ENCODE data around the gene PNLDC1.
"Not testable (repeated sequence)": the region's sequence is repeated elsewhere in the genome, so short reads cannot be mapped to it uniquely, and the experiment has no call there.

PNLDC1 gene

DNA sequence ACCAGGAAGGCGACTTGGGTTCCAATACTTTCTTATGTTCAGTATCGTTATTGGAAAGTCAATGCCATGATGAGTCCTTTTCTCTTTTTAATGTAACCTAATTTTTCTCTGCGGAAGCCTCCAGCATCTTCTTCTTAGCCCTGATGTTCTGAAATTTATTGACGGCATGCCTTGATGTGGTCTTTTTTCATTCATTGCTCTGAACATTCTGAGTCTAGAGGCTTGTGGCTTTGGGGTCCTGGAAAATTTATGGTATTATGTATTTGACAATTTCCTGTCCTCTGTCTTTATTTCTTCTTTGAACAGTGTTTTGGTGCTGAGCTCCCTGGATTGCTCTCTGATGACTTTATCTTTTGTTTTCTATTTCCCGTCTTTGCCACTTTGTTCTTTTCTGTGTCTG, 62.0 kb downstream of the PNLDC1 start:
- Histone ChIP-seq H3K27me3 (no peaks in the 10 kb centered on the region), H3K9me3 (no peaks in the 10 kb centered on the region), H3K27ac (no peak overlapping the region), H3K36me3 (no peaks in the 10 kb centered on the region), H3K4me3 (ENCODE audit: low read depth in 1 of 2, low read length in 1 of 2) (no peak overlapping the region), H3K4me1 (ENCODE audit: control insufficient read depth in 1 of 2, insufficient read depth in 1 of 2, low read depth in 1 of 2, low read length in 1 of 2) (peaks cover 15 to 27% of the 10 kb centered on the region in 2 experiments)
- TF ChIP-seq, protein P1, sequence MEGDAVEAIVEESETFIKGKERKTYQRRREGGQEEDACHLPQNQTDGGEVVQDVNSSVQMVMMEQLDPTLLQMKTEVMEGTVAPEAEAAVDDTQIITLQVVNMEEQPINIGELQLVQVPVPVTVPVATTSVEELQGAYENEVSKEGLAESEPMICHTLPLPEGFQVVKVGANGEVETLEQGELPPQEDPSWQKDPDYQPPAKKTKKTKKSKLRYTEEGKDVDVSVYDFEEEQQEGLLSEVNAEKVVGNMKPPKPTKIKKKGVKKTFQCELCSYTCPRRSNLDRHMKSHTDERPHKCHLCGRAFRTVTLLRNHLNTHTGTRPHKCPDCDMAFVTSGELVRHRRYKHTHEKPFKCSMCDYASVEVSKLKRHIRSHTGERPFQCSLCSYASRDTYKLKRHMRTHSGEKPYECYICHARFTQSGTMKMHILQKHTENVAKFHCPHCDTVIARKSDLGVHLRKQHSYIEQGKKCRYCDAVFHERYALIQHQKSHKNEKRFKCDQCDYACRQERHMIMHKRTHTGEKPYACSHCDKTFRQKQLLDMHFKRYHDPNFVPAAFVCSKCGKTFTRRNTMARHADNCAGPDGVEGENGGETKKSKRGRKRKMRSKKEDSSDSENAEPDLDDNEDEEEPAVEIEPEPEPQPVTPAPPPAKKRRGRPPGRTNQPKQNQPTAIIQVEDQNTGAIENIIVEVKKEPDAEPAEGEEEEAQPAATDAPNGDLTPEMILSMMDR (IDR thresholded peaks at IDR 0.05), result no peak

DNA sequence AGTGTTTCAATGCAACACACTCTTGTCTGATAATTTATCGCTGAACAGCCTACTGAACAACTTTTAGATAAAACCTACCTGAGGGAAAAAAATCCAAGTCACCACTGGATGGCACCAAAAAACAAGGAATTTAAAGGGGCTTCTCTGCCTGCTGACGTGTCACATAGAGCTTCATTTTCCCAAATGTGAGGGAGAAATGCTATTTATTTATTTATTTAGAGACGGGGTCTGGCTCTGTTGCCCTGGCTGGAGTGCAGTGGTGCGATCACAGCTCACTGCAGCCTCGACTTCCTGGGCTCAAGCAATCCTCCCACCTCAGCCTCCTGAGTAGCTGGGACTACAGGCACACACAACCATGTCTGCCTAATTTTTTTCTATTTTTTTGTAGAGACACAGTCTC, 63.3 kb downstream of the PNLDC1 start:
- not testable (repeated sequence) for H3K4me3 ChIP-seq (ENCODE audit: low read depth in 1 of 2, low read length in 1 of 2); H3K9me3 ChIP-seq; H3K27ac ChIP-seq; H3K36me3 ChIP-seq; H3K27me3 ChIP-seq
- TF ChIP-seq, protein P1 (IDR thresholded peaks at IDR 0.05), result peak; percentile 43
- H3K4me1 ChIP-seq (ENCODE audit: control insufficient read depth in 1 of 2, insufficient read depth in 1 of 2, low read depth in 1 of 2, low read length in 1 of 2), result peaks cover 15 to 27% of the 10 kb centered on the region in 2 experiments

DNA sequence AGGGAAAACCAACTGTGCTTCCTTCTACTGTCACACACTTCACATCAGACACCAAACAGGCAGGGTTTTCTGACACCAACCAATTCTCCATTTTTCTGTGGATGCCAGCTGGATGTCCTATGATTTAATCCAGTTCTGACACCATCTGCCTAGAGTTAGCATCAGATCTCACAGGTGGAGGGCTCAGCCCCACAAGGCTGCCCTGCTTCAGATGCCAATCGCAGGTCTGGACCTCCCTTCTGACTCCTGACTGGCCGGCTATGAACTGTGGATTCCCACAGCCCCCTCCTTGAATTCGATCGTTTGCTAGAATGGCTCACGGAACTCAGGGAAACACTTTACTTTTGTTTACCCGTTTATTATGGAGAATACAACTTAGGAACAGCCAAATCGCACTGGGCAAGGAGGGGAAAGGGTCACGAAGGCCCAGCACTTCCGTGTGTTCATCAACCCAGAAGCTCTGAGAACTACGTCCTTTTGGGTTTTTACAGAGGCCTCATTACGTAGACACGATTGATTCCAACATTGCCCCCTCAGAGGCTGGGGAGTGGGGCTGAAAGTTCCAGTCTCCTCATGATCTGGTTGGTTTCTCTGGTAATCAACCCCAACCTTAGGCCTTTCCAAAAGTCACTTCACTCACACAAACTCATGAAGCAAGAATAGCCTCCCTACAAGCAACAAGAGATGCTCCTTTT, 65.3 kb downstream of the PNLDC1 start:
- no peaks in the 10 kb centered on the region for H3K36me3 ChIP-seq
- no peaks in the 10 kb centered on the region for H3K27me3 ChIP-seq
- no peaks in the 10 kb centered on the region for H3K9me3 ChIP-seq
- H3K27ac ChIP-seq, result no peak overlapping the region
- H3K4me1 ChIP-seq (ENCODE audit: control insufficient read depth in 1 of 2, insufficient read depth in 1 of 2, low read depth in 1 of 2, low read length in 1 of 2), result peaks cover 14 to 26% of the 10 kb centered on the region in 2 experiments
- H3K4me3 ChIP-seq (ENCODE audit: low read depth in 1 of 2, low read length in 1 of 2), result no peak overlapping the region
- TF ChIP-seq, protein P1 (IDR thresholded peaks at IDR 0.05), result no peak

DNA sequence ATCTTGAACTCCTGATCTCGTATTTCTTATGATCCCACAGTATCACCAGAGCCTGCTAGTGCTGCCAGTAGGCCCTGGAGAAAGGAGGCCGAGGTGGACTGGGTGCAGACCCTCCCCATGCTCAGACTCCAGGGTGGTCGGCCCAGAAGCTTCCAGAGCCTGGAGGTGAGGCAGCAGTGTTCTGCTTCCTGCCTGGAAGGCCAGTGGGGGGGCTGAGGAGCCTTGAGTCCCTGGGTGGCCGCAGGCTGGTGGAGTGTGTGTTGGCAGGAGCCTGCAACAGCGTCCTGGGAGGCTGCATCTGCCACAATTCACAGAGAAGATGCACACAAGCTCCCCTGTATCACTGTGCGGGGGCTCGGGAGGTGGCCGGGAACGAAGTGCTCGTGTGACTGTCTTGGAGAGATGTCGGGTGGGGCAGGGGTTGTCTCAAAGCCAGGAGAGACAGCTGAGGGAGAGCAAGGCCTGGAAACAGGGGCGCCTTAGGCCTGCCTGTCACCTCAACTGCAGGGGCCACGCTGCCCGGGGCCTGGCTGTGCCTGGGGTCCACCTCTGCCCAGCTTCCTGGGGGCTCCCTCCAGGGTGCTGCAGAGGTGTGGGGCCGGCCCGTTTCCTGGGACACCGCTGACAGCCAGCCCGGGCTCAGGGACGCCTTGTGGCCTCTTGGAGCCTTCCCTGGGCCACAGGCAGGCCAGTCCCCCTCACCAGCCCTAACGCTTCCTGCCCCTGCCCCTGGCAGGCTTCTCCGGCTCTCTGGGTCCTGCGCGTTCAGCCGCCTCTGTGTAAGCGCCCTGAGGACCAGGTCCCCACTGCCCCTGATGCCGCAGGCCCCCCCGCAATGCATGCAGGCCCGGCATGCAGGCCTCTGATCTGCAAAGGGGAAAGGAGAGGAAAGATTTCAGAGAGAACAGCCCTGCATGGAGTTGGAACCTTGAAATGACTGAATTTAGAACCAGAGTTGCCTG, 66.5 kb downstream of the PNLDC1 start:
- peaks cover 8 to 15% of the 10 kb centered on the region in 2 experiments for H3K4me1 ChIP-seq (ENCODE audit: control insufficient read depth in 1 of 2, insufficient read depth in 1 of 2, low read depth in 1 of 2, low read length in 1 of 2)
- TF ChIP-seq, protein P1 (IDR thresholded peaks at IDR 0.05), result no peak
- H3K27ac ChIP-seq, result no peak overlapping the region
- no peaks in the 10 kb centered on the region for H3K9me3 ChIP-seq
- H3K36me3 ChIP-seq, result no peaks in the 10 kb centered on the region
- H3K4me3 ChIP-seq (ENCODE audit: low read depth in 1 of 2, low read length in 1 of 2), result no peak overlapping the region
- H3K27me3 ChIP-seq, result no peaks in the 10 kb centered on the region

Data from neutrophil (primary cell).